HG02970 (cell line): Measurements from ENCODE around the gene FKBP1B.
"Not testable (repeated sequence)": the region's sequence is repeated elsewhere in the genome, so short reads cannot be mapped to it uniquely, and the experiment has no call there.

Experiments used
- ATAC-seq: cut with Tn5 transposase; IDR thresholded peaks from one replicate; pipeline ENCODE4 v1.9.1; 2021; ENCODE audit warnings: mild to moderate bottlenecking, moderate library complexity, moderate number of reproducible peaks; ENCODE audit not compliant: unreplicated experiment, low FRiP score

FKBP1B gene

DNA sequence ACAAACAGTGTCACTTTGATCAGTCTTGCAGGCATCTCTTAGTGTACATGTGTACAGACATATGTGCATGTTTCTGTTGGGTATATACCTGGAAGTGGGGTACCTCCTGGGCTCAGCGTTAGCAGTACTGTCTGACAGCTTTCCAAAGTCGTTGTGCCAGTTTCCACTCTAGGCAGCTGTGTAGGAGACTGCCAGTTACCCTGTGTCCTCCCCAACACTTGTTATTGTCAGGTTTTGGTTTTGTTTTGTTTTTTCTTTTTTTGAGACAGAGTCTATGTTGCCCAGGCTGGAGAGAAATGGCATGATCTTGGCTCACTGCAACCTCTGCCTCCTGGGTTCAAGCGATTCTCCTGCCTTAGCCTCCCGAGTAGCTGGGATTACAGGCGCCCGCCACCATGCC, 6.2 kb downstream of the FKBP1B start:
- no peak for ATAC-seq

DNA sequence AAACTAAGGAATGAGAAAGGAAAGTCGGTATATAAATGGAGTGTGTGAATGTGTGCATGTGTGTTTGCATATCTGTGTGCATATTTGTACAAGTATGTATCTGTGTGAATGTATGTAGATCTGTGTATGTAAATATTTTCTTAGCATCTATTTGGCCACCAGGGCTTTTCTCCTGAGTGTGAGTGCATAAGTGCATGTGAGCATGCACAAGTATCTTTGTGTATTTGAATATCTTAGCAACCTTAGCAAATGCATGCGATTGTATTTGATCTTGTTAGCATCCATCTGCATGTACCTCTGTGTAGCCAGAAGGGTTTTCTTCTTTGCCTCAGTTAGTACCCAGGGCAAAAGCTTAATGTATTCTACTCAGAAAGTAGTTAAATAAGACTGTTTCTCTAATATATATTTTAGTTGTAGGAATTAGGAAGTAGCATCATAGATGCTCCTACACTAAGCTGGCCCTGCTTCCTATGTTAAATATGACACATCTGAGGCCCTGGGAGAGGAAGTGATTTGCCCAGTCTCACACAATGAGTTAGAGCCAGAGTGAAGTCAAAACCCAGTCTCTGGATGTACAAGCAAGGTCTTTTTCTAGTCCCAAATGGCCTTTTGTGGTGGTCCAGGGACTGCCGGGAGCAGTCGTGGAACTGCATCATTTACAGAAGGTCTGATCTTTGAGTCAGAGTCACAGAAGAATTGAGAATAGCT, 9.2 kb downstream of the FKBP1B start:
- no peak for ATAC-seq

DNA sequence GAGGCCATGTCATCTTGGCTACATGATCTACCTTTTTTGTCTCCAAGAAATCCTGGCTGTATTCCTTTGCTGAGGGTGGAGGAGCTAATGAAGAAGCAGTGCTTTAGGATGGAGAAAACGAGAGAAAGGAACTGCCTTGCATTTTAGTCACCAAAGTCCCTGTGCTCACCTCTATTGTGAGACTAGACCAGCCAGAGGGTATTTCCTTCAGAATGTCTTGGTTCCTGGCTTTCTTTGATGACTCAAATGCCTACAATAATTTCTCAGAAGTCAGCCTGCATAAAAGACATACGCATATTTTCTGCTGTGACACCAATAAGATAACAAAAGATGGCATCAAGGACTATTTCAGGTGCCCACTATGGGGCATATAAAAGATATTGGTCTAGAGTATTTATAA, 15.8 kb downstream of the FKBP1B start:
- ATAC-seq, result no peak

DNA sequence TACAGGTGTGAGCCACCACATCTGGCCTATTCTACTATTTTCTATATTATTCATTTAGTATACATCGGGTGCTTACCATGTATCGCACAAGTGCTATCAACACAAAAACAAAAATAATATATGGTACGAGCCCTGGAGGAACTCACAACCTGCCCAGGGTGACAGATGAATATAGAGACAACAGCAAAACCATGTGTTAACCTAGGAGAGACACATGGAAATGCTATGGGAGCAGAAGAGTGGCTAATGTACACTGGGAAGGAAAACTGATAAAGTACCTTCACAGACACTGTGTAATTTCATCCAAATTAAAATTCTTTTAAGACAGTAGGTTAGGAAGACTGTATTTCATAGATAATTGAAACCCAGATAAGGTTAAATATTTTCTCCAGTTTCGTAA, 22.7 kb downstream of the FKBP1B start:
- no peak for ATAC-seq

DNA sequence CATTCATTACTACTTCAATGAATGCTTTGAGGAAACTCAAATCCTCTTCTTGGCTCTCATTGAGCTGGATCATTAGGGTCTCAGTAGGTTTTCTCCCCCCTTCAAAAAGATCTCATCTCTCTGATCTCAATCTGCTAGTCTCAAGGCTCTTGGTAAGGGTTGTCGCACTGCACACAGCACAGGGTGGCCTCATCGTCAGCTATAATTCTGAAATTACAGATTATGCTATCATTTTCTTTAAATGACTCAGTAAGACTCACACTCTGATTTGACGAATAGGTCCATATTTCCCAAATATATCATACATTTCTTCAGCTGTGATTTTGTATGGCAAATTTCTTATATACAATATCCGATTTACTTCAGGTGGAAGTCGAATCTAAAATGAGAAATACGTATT, 24.3 kb downstream of the FKBP1B start:
- ATAC-seq, result no peak

DNA sequence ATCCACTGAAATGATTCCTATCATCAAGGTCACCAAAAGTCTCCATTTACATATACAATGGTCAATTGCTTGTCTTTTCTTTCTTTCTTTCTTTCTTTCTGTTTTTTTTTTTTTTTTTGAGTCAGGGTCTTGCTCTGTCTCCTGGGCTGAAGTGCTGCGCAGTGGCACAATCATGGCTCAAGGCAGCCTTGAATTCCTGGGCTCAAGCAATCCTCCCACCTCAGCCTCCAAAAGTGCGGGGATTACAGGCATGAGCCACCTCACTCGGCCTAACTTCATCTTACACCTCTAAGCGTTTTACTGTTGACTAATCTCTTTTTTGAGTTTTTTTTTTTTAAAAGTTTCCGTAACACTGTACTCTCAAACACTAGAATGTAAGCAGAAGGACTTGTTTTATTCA, 25.7 kb downstream of the FKBP1B start:
- no peak for ATAC-seq

DNA sequence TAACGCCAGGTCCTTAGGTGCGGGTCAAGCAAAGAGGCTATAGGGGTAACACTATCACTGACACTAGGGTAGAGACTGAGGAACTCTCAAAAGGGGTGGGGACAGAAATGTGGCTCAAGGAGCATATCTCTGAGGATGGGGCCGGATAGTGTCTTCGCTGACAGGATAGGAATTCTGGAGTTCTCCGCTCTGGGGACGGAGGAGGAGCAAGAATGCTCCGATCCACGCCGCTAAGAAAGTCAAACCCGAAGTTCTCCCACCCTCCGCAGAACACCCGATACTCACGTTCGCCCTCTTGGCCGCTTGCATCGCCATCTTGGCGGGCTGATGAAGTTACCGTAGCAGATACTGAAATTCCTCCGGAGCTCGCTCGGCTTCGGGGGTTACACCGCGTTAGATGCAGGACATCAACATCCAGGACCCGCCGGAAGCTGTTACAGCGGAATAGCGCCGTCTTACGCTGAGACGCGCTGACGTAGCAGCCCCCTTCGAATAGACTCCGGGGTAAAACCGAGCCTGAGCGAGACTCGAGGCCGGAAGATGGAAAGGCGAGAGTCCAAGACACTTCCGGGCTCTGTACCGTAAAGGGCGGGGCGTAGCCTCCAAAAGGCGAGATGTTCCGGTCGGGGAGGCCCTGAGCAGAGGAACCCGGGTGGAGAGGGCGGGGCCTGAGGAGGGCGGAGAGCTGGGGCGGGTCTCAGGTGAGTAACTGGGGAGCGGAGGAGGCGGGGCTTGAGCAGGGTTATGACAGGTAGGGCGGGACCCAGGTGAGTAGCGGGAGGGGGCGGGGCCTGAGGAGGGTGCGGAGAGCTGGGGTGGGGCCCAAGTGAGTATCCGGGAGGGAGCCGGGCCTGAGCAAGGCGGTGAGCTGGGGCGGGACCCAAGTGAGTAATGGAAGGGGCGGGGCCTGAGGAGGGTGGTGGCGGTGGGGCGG, 26.6 kb downstream of the FKBP1B start, which contains the start of gene SF3B6:
TSS of gene SF3B6 (minus strand) at position 412 of the 934 bp plus-strand sequence. CDS start at position 315, 97 bp downstream.
- peak; percentile 93 for ATAC-seq

DNA sequence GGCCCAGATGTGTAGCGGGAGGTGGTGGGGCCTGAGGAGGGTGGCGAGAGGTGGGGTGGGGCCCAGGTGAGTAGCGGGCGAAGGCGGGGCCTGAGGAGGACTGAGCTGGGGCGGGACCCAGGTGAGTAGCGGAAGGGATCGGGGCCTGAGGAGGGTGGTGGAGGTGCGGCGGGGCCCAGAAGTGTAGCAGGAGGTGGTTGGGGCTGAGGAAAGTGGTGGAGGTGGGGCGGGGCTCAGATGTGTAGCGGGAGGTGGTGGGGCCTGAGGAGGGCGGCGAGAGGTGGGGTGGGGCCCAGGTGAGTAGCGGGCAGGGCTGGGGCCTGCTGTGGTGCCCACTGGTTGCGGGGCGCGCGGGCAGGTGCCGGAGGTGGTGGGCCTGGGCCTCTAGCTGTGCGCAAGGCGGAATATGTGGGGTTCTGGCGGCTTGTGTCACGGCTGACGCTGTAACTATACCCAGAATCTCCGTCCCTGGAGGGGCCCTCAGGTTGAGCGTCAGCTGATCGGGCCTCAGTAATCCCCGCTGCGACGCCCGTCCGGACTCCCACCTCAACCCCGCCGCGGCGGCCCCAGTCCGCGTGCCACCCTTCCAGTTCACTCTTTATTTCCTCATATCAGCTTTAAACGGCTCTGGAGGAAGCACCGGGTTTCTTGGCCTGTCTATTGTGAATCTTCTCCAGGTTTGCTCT, 27.5 kb downstream of the FKBP1B start:
- ATAC-seq, result peak; percentile 5

DNA sequence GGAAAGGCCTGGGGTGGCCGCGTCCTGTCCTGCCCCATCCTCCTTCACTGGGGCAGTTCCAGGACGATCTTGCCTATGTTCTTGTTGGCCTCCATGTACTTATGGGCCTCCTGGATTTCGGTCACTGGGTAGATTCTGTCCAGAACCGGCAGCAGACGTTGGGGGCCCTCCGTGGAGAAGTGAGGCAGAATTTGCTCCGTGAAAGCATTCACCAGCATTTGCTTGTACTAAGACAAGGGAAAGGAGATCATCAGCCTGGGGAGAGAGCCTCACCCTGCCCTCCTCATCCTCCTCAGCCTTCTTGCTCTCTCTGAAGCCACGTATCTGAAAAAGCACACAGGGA, 28.0 kb downstream of the FKBP1B start:
- ATAC-seq, result no peak

DNA sequence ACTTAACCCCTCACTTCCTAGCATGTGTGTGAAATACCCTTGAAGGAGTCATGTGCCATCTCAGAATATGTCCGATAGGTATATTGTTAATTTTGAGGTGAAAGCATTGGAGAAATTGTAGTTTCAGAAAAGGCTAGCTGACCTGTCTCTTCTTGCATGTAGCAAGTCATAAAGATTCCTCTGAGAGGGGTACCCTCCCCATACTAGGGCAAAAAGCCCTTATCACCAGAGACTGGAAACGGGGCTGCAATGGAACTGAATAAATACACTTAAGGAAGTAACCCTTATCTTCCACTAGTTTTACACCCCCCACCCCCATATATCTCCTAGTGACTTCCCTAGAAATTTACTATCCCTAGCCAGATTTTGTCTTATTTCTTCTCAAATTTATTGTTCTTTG, 28.3 kb downstream of the FKBP1B start:
- ATAC-seq, result no peak

DNA sequence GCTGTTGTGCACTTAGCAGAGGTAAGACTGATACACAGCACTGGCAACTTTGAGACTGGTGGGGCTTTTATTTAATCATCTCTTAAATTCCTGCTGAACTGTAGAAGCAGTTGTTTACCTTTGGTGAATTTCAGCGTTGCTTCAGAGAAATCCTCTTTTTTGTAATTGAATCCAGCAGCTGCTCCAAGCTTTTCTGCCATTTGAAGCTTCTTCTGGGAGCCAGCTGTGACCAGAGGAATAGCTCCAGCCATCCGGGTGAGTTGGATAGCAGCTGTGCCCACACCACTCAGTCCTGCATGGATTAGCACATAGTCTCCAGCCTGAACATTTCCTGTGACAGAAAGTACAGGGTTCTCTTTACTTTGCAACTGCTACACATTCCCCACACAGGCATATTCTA, 31.2 kb downstream of the FKBP1B start:
- ATAC-seq, result no peak

DNA sequence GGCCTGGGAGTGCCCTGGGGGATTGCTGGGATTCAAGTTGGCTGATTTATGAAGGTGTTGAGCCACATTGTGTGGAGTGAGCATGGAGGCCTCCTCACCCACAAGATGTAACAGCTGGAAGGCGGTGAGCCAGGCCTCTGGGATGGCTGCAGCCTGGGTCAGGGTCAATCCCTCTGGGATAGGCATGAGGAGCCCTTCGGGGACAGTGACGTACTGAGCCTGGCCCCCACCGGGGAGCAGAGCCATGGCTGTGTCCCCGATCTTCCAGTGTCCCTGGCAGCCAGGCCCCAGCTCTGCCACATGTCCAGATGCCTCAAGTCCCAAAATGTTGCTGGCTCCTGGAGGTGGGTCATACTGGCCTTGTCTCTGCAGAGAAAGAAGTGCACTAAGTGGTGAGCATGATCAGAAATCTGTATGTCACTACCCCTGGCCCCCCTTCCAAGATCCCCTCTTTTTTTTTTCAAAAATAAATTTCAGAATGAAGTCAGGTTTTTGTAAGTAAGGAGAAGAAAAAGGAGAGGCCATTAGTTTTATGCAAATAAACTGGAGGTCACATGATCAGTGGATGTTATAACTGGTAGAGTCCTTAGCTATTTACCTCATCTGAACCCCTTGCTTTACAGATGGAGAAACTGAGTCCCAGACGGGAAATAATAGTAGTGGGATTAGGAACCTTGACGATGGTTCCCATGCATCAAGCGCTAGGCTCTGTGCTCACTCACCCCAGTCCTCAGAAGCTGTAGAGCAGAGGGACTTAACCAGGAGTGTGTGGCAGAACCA, 33.4 kb downstream of the FKBP1B start:
- no peak for ATAC-seq

DNA sequence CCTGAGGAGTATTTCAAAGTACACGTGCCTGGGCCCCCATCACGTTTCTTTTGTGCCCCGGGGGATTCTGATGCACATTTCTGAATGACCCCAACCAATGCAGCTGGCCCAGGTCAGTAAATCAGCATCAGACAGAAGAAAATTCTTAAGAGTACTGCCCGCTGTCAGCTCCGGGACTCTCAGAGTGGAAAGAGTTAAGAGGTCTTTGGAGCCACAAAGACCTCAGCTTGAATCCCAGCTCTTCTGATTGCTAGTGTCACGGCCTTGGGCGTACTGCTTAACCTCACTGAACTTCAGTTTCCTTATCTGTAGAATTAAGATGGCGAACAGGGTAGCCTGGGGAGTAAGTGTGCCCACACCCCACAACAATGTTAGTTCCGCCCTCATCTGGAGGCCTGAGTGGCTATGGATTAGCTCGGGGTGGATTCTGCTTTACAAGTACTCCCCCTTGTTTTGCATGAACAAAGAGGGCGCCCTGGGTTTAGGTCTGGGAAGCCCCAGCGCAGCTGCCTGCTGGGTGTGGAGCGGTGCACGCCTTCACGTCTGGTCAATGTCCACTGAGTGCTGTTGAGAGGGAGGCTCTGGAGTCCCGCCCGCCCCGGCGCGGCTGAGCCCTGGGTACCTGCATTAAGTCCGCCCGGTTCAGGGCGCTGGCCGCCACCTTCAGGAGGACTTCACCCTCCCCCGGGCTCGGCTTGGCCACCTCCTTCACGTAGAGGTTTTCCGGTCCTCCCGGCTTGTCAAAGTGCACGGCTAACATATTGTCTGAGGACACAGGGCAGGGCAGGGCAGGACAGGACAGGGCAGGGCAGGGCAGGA, 34.2 kb downstream of the FKBP1B start:
- peak; percentile 73 for ATAC-seq

DNA sequence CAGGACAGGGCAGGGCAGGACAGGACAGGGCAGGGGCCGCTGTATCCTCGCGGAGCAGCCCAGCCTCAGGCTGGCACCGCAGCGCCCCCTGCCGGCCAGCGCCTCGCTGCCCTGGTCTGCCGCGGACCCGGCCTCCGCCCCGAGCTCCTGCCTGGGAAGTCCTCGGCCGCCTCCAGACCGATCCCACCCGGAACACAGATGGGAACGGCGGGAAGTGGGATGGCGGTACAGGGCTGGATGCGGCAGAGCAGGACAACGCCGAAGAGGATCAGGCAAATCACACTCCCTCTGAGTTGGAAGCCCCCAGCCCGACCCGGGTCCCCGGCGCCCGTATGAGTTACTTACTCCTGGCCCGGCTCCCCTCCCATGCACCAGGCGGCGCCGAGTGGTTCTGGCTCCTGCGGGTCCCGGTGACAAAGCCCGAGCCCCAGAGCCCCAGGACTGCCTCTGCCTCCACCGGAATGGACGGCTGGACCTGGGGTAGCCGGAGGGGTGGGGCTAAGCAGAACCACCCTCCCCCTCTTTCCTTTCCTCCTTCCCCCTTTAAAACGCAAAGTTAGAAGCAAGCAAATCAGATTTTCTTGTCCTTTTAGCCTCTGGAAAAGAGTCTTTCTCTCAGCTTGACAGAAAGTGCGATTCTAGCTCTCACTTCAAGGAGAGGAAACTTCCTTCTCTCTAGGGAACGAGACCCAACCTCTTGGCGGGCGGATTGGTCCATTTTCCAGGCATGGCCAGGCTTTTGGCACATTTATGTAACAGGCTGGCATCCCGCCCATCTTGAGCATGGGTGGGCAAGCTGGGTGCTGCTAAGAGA, 35.1 kb downstream of the FKBP1B start, which contains the start of gene TP53I3:
TSS of gene TP53I3 (minus strand) at position 449 of the 814 bp plus-strand sequence. CDS start 508 bp downstream, outside the sequence.
- ATAC-seq, result peak; percentile 68

DNA sequence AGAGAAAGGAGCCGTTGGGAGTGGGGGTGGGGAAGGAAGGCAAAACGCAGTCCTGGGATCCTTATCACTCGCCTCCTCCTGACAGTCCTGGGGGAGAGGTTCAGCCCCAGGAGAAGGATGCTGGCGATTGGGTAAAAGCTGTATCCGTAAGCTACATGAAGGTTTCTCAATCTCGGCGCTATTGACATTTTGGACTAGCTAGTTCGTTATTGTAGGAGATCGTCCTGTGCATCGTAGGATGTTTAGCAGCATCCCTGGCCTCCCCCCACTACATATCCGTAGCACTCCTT, 35.6 kb downstream of the FKBP1B start:
- ATAC-seq, result no peak

DNA sequence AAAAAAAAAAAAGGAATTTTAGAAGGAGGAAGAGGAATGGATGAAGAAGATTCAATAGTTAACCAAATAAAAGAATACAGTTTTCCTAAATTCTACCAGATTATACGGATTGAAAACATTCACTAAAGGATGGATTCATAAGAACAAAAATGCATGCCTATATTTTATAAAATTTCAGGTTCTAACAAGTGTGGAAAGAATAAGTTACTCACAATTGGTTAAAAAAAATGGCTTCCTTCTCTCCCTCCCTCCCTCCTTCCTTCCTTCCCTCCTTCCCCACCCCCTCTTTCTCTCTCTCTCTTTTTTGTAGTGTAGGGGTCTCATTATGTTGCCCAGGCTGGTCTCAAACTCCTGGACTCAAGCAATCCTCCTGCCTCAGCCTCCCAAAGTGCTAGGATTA, 36.7 kb downstream of the FKBP1B start:
- no peak for ATAC-seq

DNA sequence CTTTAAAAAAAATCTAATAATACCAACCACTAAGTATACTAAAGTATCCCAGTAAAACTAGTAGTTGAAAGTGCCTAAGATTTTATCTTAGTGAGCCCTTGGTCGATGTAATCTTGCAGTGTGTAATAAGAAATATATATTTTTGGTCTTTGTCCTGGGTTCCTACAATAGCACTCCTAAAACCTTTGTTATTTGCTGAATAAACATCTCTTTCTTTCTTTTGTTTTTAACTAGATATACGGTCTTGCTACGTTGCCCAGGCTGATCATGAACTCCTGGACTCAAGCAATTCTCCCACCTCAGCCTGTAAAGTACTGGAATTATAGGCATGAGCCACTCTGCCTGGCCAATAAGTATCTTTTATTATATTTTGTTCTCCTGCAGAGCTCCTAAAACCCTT, 37.5 kb downstream of the FKBP1B start:
- ATAC-seq, result no peak

DNA sequence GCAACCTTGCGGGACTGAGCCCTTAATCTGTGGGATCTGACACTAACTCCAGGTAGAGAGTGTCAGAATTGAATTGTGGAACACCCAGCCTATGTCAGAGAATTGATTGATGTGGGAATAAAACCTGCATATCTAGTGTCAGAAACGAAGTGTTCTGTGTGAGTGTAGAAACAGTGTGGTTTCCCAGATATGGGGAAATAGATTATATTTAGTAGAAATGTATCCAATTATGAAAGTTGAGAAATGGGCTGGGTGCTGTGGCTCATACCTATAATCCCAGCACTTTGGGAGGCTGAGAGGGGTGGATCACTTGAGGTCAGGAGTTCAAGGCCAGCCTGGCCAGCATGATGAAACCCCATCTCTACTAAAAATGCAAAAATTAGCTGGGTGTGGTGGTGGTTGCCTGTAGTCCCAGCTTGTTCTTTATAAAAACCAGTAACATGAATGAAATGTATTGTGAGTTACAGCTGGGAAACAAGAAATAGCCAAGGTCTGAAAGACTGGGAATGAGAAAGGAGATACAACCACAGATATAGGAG, 39.3 kb downstream of the FKBP1B start:
- no peak for ATAC-seq

DNA sequence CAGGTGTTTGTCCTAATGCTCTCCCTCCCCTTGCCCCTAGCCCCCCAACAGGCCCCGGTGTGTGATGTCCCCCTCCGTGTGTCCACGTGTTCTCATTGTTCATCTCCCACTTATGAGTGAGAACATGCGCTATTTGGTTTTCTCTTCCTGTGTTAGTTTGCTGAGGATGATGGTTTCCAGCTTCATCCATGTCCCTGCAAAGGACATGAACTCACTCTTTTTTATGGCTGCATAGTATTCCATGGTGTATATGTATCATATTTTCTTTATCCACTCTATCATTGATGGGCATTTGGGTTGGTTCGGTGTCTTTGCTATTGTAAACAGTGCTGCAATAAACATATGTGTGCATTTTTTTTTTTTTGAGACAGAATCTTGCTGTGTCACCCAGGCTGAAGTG, 43.7 kb downstream of the FKBP1B start:
- not testable (repeated sequence) for ATAC-seq
